Panc1 (cell line): Measurements from ENCODE around the gene GPR33. TPM values are rescaled to one million over a fixed set of nuclear protein-coding genes. Genes with fewer than 3 reads are reported as not detected.

Experiments used
- ATAC-seq: fragments of 200-7000 bp; cut with Tn5 transposase; 2 replicates; pipeline ENCODE4 v1.9.1; 2020; ENCODE audit warnings: mild to moderate bottlenecking, moderate library complexity
- BruUV-seq: library from RNA; stranded (reverse); fragments of 400-500 nt; replicated peaks from 2 replicates; lab custom pipeline; 2021; lab: Mats Ljungman, UMichigan
- CTCF ChIA-PET: fragments of 300-600 bp; sonication (Branson Sonifier 250); formaldehyde crosslinking; loops from one replicate; lab custom pipeline; 2022; ENCODE audit warnings: antibody characterized with exemption; lab: Charles Lee
- POLR2A ChIA-PET: fragments of 300-600 bp; sonication (Branson Sonifier 250); formaldehyde crosslinking; loops from one replicate; lab custom pipeline; 2022; ENCODE audit warnings: antibody characterized with exemption; lab: Charles Lee
- DNase-seq: peaks from one replicate; pipeline ENCODE4 v3.0.0-alpha.2; 2010; ENCODE audit warnings: low read depth, low spot score
- H3K27ac ChIP-seq: 2 replicates; pipeline ENCODE4 v1.5.1; 2011; ENCODE audit warnings: mild to moderate bottlenecking, low read length, inconsistent platforms
- H3K27me3 ChIP-seq: fragments of 200-500 bp; sonication (Bioruptor generic); 2 replicates; pipeline ENCODE4 v1.6.0; 2014; ENCODE audit warnings: low read length, inconsistent platforms; ENCODE audit not compliant: control insufficient read depth, insufficient read depth
- H3K36me3 ChIP-seq: fragments of 200-500 bp; sonication (Bioruptor generic); 2 replicates; pipeline ENCODE4 v1.5.1; 2014; ENCODE audit warnings: inconsistent platforms, mild to moderate bottlenecking, low read length, moderate library complexity; ENCODE audit not compliant: control insufficient read depth, insufficient read depth
- H3K4me1 ChIP-seq: 2 replicates; pipeline ENCODE4 v1.5.1; 2011; ENCODE audit warnings: inconsistent platforms, mild to moderate bottlenecking, low read length, moderate library complexity; ENCODE audit not compliant: control insufficient read depth, insufficient read depth
- H3K4me3 ChIP-seq, 2 experiments: 2 replicates each; pipeline ENCODE4 v1.5.1; 2011 to 2012; ENCODE audit warnings: low read depth in 2 of 2, low read length in 2 of 2, mild to moderate bottlenecking in 2 of 2, inconsistent platforms in 1 of 2, moderate library complexity in 1 of 2
- H3K9me3 ChIP-seq: fragments of 200-500 bp; sonication (Bioruptor generic); 2 replicates; pipeline ENCODE4 v1.5.1; 2014; ENCODE audit warnings: low read depth, mild to moderate bottlenecking, inconsistent platforms, low read length, moderate library complexity; ENCODE audit not compliant: control insufficient read depth, insufficient read depth
- POLR2AphosphoS5 ChIP-seq: IDR thresholded peaks from 2 replicates; pipeline ENCODE4 v1.6.1; 2012; ENCODE audit warnings: mild to moderate bottlenecking, low read depth, low read length, moderate library complexity
- SIN3A ChIP-seq: IDR thresholded peaks from 2 replicates; pipeline ENCODE4 v1.6.1; 2012; ENCODE audit warnings: low read depth, mild to moderate bottlenecking, low read length, moderate library complexity, borderline replicate concordance; ENCODE audit not compliant: insufficient read depth
- TCF7L2 ChIP-seq: IDR thresholded peaks from 2 replicates; pipeline ENCODE4 v1.6.1; 2011; ENCODE audit warnings: mild to moderate bottlenecking, low read depth, low read length, inconsistent platforms
- in situ Hi-C: cut with HindIII; loops from 2 replicates; pipeline ENCODE4 v1.10.0; 2016; ENCODE audit warnings: low sequenced_read_pairs, low pct_unique_long_range_greater_than_20kb
- intact Hi-C: fragments of 100-400 bp; cut with micrococcal nuclease; formaldehyde crosslinking; loops from one replicate; pipeline ENCODE4 v1.10.0; 2022; ENCODE audit not compliant: unreplicated experiment
- total RNA-seq: library from RNA; stranded (reverse); gene quantifications from one replicate; pipeline ENCODE4 v1.2.1, GENCODE V29; 2021; ENCODE audit not compliant: unreplicated experiment
- TF ChIP-seq, protein P1 (sequence below): fragments of 450-650 bp; IDR thresholded peaks from 2 replicates; pipeline ENCODE4 v1.5.1; 2017; ENCODE audit warnings: mild to moderate bottlenecking
- TF ChIP-seq, protein P2 (sequence below), 2 experiments: IDR thresholded peaks; 2 replicates each; pipeline ENCODE4 v1.6.1; 2011 to 2012; ENCODE audit warnings: low read depth in 2 of 2, control low read depth in 1 of 2, low read length in 1 of 2, mild to moderate bottlenecking in 1 of 2, moderate library complexity in 1 of 2; ENCODE audit not compliant: insufficient read depth in 1 of 2

GPR33 gene
- total RNA-seq, 1 experiment from 2014 or later, result not detected

DNA sequence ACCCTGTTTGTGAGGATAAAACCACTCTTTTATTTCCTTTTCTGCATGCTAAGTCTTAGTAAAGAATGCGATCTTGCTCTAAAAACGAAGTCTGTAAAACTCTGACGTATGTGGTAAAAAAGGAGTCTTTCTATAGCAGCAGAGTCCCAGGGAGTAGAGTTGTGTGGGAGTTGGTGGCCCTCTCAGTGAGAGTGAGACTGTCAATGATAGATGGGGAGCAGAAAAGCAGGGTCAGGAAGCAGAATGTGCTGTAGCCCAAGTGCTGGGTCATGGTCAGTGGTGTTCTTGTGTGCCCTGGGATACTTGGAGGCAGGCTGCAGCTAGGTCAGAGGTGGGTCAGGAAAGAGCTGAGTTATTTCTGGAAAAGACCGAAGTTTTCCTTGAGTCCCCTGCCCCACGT lies 20.3 kb upstream of the GPR33 start:
- no peak overlapping the region for H3K27ac ChIP-seq
- H3K4me1 ChIP-seq, result no peaks in the 10 kb centered on the region; the same call in 1 of the 2 replicates
- intact Hi-C loops (no loop called here), in situ Hi-C loops (no loop called here)
- DNase-seq (no peak), ATAC-seq (no peak)
- ChIA-PET POLR2A (no interaction called here), CTCF (no interaction called here)
- TF ChIP-seq TCF7L2 (no peak), POLR2AphosphoS5 (no peak), SIN3A (no peak)
- TF ChIP-seq, protein P1, sequence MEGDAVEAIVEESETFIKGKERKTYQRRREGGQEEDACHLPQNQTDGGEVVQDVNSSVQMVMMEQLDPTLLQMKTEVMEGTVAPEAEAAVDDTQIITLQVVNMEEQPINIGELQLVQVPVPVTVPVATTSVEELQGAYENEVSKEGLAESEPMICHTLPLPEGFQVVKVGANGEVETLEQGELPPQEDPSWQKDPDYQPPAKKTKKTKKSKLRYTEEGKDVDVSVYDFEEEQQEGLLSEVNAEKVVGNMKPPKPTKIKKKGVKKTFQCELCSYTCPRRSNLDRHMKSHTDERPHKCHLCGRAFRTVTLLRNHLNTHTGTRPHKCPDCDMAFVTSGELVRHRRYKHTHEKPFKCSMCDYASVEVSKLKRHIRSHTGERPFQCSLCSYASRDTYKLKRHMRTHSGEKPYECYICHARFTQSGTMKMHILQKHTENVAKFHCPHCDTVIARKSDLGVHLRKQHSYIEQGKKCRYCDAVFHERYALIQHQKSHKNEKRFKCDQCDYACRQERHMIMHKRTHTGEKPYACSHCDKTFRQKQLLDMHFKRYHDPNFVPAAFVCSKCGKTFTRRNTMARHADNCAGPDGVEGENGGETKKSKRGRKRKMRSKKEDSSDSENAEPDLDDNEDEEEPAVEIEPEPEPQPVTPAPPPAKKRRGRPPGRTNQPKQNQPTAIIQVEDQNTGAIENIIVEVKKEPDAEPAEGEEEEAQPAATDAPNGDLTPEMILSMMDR, result no peak
- TF ChIP-seq, protein P2, sequence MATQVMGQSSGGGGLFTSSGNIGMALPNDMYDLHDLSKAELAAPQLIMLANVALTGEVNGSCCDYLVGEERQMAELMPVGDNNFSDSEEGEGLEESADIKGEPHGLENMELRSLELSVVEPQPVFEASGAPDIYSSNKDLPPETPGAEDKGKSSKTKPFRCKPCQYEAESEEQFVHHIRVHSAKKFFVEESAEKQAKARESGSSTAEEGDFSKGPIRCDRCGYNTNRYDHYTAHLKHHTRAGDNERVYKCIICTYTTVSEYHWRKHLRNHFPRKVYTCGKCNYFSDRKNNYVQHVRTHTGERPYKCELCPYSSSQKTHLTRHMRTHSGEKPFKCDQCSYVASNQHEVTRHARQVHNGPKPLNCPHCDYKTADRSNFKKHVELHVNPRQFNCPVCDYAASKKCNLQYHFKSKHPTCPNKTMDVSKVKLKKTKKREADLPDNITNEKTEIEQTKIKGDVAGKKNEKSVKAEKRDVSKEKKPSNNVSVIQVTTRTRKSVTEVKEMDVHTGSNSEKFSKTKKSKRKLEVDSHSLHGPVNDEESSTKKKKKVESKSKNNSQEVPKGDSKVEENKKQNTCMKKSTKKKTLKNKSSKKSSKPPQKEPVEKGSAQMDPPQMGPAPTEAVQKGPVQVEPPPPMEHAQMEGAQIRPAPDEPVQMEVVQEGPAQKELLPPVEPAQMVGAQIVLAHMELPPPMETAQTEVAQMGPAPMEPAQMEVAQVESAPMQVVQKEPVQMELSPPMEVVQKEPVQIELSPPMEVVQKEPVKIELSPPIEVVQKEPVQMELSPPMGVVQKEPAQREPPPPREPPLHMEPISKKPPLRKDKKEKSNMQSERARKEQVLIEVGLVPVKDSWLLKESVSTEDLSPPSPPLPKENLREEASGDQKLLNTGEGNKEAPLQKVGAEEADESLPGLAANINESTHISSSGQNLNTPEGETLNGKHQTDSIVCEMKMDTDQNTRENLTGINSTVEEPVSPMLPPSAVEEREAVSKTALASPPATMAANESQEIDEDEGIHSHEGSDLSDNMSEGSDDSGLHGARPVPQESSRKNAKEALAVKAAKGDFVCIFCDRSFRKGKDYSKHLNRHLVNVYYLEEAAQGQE (IDR thresholded peaks at IDR 0.05; ENCODE audit: insufficient read depth in 1 of 2, low read depth in 2 of 2, low read length in 1 of 2), result no peak
- no peaks in the 10 kb centered on the region for H3K9me3 ChIP-seq
- no peak overlapping the region for H3K4me3 ChIP-seq
- H3K36me3 ChIP-seq, result no peaks in the 10 kb centered on the region
- no peaks in the 10 kb centered on the region for H3K27me3 ChIP-seq
- BruUV-seq, result no TSS peak

DNA sequence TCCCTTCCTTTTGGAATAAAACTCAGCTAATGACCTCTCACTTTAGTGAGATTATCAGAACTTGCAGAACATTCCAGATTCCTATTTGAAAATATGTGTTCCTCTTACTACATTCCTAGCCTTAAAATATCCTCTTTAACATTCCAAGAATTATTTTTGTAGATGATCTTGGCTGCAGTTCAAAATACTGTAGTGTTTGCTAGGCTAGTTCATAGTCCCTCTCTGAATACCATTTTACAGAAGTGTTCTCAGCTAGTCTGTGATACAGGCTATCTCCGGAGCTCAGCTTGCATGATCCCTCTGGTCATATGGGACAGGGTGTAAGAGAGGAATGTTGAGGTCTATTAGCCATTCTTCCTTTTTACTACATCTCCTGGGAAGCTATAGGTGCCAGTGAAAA lies 17.6 kb upstream of the GPR33 start:
- no peaks in the 10 kb centered on the region; the same call in 1 of the 2 replicates for H3K4me1 ChIP-seq
- ChIA-PET POLR2A (no interaction called here), CTCF (no interaction called here)
- ATAC-seq (no peak), DNase-seq (no peak)
- H3K36me3 ChIP-seq, result no peaks in the 10 kb centered on the region
- intact Hi-C loops (no loop called here), in situ Hi-C loops (no loop called here)
- H3K4me3 ChIP-seq, result no peak overlapping the region
- H3K9me3 ChIP-seq, result no peaks in the 10 kb centered on the region
- H3K27ac ChIP-seq, result no peak overlapping the region
- no peaks in the 10 kb centered on the region; the same call in 1 of the 2 replicates for H3K27me3 ChIP-seq
- no TSS peak for BruUV-seq
- TF ChIP-seq, protein P1, result no peak
- no peak for TF ChIP-seq SIN3A
- no peak for TF ChIP-seq POLR2AphosphoS5
- no peak for TF ChIP-seq TCF7L2
- TF ChIP-seq, protein P2 (IDR thresholded peaks at IDR 0.05; ENCODE audit: insufficient read depth in 1 of 2, low read depth in 2 of 2, low read length in 1 of 2), result no peak
